HG03159 (cell line): ENCODE measurements around the gene USP12.
A peak's percentile ranks its signal among the peaks of the same experiment; 100 is the strongest.

ENCODE experiments used
- ATAC-seq: cut with Tn5 transposase; IDR thresholded peaks from one replicate; pipeline ENCODE4 v1.9.1; 2021; ENCODE audit warnings: mild to moderate bottlenecking, moderate library complexity; ENCODE audit not compliant: unreplicated experiment

USP12 gene

DNA sequence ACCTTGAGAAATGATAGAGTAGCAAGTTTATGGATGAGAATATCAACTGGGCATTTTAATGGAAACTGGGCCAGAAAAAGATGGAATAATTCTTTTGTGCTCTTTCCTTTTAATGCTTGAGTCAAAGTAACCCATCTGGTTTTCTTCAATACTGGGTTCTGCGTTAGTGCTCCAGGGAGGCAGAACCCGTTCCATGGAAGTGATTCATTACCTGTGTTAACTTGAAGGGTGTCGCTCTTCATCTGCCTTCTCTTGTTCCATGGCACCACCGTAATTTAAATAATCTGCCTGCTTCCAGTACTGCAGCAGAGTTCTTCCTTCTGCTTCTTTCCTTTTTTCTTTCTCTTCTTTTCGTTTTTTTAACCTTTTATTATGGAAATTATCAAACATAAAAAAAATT is 14.7 kb upstream of the USP12 start:
- ATAC-seq: no peak

DNA sequence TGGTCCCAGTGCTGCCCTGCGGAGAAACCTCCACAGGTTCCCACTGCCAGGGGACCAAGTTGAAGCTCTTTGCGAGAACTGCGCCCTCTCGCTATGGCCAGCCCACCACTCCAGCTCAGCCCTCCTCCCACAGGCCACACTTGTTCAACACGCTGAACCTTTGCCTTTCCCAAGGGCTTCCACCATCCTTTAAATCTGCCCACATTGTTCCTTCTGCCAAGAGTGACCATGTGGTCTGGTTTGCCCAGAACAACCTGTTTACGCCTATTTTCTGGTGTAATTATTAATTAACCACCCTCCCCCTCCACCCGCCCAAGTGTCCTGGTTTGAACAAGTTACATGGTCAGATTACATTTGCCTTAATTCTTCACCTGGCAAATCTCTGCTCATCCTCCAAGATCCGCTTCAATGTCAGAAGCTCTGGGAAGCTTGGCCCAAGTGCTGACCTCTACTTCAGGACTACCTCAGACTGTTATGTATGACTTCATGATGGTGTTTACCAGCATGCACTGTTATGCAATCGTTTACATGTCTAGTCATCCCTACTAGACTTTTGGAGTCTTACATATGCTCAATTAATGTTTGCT is 12.0 kb upstream of the USP12 start:
- ATAC-seq: no peak

DNA sequence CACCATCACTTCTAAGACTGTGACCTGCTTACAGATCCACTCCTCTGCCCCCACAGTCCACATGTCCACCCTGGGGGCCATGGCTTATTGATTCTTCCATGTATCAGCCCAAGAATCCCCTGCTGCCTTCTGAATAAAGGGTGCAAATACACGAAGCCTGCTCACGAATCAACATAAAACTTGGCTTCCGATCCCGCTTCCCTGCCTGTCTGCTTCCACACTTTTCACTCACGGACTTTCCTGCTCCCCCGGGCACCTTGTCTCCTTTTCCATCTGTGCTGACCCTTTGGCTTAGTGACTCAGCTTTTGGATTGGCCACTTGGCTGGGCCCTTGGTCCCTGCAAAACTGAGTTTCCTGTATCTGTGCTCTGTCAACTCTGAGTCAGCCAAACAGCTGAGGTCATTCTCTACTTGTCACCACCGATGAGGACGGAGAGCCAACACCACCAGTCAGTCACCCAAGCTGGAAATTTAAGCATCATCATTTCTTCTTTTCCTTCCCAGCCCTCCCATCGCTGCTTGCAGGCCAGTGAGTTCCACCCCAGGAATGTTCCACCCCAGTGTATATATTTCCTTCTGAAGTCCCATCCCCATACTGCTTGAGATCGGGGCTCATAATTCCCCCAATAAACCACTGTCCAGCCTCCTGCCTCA is 11.4 kb upstream of the USP12 start:
- no peak for ATAC-seq

DNA sequence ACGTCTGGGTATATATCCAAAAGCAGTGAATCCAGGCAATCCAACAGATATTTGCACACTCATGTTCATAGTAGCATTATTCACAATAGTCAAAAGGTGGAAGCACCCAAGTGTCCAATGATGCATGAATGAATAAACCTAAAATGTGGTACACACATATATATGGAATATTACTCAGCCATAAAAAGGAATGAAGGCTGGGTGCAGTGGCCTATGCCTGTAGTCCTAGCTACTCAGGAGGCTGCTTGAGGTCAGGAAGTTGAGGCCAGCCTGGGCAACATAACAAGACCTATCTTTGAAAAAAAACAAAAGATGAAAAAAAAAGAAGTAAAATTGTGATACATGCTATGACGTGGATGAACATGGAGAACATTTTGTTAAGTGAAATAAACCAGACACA is 10.4 kb upstream of the USP12 start:
- no peak for ATAC-seq

DNA sequence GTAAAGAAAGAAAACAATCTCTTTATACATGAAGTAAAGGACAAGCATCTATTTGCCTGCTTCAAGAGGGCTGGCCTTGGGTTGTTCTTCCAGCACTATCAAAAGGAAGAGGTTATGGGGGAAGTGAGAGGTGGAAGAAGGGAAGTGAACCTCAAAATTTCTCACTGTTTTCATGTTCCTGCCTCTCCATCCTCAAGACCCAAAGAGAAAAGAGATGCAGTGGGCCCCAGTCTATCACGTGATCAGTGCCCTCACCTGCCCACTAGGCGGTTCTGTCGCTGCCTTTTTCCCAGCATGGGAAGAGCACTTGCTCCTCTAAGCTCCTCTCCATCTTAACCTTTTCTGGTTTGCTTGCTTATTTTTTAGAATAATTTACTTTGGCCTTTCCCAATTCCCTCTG is 6.2 kb upstream of the USP12 start:
- ATAC-seq: no peak

DNA sequence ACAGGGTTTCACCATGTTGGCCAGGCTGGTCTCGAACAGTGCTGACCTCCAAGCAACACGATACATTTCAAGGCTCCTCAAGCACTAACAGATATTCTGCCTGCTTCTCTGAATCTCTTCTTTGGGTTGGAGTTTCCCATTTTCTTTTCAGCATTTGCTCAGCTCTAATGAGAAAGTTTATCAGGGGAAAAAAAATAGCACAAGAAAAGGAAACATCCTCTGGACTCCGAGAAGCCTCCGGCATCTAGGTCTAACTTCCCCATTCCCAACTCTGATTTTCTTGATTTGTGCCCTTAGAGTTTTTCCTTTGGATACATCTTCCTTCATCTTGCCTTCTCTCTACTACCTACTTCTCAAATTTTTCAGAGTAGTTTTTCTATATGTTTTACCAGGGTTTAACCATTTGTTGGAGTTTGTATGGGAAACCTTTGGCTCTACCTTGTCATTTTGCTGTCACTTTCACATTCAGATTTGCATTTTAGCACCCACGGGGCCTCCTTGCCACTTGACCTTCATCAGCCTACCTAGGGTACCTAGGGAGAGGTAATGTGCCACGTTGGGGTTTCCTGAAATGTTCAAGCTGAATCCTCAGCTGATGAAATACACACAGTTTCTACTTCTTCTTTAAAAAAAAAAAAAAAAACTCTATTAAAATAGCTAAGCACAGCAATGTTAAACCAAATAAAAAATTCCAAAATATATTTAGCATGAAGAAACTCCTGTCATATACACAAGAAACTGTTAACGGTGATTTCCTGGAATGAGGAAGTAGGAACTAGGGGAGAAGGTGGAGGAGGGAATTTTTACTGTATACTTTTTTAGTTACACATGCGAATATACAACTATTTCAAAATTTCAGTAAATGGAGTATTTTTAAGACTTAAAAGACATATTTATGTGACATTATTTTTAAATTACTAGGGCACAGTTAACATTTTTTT is 5.1 kb upstream of the USP12 start:
- no peak for ATAC-seq

DNA sequence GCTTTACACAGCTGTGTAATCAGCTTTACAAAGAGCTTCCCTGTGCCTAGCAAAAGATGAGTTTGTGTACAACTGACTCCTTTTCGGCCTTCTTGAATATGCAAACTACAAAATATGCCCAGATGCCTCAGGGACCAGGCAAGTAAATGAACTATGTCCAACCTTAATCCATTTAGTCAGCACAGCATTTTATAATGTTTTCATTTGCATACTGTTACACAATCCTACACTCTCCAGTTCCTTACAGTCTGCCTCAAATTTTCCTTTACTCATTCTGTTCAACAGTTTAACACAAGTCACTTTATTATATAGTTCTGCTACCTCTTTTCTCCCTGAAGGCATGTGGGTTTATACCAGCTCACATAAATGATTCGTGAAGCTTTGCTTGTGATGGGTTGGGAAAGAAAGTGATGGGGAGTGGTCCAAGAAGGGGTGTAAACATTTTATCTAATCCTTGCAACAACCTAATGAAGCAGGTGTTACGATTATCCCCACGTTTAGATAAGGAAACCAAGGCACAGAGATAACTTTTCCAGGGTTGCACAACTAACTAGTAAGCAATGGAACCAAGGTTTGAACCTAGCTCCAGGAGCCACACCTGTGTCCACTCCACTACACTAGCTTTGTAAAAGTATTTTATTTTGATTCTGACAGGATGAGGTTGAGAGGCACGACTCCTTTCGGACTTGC is 3.3 kb upstream of the USP12 start:
- ATAC-seq: no peak

DNA sequence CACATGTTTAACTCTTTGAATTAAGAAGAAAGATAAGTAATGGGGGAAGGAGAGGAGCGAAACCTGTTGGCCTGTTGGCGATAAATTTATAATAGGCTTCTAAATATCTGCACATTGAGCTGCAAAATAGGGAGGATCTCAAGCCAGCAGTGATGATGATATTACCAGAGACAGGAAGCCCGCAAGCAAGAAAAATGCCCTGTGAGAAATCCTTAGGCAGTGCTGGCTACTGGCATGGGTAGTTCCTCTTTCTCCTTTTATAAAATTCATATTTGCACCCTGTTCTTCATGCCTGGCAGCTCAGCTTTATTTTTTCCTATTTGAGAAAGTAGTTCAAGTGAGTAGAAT is 858 bp upstream of the USP12 start:
- ATAC-seq: no peak

DNA sequence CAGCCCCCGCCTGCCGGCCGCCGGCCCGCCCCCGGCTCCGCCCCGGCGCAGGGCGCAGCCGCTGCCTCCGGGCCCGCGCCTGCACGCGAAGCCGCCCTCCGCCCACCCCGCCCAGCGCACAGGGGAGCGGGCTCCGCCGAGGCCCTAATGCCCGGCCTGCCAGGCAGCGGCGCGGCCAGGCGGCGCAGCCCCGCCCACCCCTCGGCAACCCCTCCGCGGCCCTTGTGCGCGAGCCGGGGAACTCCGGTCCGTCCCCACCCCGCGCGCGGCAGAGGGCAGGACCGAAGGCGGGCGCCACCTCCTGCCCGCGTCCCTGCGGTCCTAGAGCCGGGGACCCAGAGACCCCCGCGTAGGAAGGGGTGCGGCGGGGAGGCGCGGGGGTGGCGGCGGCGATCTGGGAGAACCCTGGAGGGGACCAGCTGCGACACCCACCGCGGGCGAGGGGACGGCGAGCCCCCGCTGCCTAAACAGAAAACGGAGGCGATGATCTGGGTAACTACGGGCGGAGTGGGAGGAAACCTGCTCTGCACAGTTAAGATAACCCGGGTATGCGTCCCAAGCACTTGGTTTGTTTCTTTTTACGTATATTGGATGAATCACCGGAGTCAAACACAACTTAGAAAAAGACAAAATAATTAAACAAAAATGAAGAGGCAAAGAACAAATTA is 350 bp upstream of the USP12 start:
- ATAC-seq: peak; percentile 66

DNA sequence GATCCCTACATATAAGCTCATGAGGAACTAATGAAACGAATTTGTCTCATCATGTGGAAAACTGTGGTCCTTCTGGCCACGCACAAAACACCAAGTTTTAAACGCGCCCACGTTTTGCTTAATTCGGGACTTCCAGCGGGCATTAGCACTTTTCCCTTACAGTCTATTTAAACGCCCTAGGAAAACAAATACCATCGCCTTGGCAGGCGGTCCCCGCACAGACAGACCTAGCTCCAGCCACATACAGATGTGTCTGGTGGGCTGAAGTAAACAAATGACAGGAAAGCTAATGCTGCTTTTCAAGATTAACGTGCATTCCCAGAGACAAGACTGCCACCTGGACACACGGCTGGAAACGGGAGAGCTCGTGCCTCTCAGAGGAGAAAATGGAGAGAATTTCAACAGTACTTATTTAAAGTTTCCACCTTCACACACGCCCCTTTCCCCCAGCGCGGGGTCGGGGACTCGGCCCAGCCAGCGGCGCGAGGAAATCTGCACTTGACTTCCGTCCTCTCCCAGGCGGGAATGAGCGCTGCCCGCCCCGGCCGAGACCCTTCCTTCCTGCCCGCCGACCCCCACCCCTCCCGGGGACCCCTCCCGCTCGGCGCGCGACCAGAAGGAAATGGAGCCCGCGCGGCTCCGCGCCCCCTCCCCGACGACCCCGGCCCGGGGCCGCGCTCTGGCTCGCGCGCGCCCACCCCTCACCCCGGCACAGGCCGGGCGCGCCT is 931 bp downstream of the USP12 start:
- peak; percentile 9 for ATAC-seq

DNA sequence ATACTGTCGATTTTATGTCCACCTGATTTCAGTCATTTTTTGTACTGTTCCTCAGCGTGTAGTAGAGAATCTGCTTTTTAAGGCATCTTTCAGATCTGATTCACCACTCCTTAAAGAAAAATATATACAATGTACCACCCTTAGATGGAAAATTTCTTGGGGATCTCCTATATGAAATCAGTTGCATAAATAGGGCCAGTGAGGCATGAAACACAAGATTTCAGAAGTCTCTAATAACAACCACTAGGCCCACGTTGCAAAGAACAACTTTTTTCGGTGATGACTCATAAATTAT is 1.4 kb downstream of the USP12 start:
- peak; percentile 23 for ATAC-seq

DNA sequence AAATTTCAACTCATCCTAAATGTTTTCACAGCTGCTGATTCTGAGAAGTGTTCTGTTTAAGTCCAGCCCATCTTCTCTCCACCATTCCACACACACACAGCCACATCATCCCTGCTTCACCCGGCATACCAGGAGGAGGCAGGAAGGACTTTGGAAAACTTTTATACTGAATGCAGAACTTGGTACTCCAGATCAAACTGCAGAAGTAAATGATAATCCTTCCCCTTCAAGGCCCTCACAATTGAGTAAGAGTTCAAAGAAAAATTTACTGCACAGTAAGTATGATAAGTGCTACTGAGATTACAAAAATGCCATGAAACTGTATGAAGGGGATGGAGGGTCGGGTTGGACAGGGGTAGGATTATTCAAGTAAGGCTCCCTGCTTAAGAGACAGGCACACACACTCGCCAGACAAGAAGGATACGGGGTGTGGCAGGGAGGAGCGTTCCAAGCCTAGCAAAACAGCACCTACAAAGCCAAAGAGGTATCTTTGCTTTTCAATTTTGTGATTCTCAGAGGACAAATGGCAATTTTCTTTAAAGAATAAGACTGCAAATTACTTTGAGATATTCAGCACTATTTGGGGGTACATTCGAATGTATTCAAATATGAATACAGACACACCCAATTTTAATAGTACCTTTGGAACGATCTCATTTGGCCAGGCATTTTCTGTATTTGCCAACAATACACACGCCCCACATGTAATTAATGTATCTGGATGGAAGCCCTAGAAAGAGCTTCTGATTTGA is 2.5 kb downstream of the USP12 start:
- no peak for ATAC-seq

DNA sequence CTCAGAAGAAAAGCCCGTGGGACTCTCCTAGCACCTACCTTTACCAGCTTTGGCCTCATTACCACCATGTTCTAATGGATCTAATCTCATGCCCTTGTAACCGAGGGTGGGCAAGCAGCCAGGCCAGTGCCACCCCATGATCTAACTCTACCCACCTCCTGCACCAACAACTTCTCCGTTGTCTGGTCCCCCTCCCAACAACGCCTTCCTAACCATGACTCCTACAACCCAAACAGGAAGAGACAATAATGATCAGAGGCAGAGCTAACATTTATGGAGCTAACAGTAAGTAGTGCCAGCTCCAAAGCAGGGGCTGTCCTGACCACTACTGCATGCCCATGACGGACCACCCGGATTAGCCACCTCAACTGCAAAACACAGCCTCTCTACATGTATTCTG is 3.5 kb downstream of the USP12 start:
- ATAC-seq: no peak

DNA sequence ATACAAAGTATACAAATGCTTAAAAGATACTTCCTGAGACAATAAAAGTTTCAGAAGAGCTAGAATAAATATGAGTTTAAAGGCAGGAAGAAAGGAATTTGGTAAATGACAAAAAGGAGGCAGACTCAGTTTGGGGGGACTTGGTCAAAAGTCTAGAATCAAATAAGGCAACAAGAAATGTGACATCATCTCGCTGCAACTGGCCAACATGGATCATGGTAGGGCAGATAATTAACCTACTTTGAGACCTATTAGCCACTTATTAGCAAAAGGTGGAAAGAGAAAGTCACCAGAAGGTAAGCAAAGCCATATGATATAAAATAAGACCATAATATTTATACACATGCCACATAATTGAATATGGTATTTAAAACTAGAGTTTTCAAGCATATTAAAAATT is 5.3 kb downstream of the USP12 start:
- ATAC-seq: no peak

DNA sequence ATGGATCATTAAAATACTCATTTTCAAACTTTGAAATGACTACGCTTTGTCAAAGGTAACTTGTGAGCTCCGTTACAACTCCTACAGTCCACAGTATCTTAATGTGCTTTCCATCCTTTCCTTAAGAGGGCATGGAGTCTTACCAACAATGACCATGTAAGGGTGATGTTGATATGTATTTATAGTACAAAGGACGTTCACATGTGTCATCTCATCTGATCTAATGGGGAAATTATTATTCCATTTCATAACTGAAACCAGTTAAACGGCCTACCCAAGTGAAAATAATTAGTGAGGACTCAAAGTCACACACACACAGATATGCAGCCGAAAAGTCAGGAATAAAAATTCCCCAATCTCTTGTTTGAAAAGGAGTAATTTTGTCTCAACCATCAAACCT is 9.6 kb downstream of the USP12 start:
- no peak for ATAC-seq

DNA sequence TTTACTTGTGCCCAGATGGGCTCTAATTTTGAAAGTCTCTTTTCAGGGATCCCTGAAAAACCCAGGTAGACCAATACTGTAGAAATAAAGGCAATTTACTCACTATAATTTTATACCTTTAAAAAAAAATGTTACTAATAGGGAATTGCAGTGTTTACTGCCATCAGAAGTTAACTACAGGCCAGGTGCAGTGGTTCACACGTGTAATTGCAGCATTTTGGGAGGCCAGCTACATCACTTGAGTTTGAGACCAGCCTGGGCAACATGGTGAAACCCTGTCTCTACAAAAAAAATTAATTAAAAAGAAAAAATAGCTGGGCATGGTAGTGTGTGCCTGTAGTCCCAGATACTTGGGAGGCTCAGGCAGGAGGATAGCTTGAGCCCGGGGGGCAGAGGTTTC is 10.2 kb downstream of the USP12 start:
- ATAC-seq: no peak

DNA sequence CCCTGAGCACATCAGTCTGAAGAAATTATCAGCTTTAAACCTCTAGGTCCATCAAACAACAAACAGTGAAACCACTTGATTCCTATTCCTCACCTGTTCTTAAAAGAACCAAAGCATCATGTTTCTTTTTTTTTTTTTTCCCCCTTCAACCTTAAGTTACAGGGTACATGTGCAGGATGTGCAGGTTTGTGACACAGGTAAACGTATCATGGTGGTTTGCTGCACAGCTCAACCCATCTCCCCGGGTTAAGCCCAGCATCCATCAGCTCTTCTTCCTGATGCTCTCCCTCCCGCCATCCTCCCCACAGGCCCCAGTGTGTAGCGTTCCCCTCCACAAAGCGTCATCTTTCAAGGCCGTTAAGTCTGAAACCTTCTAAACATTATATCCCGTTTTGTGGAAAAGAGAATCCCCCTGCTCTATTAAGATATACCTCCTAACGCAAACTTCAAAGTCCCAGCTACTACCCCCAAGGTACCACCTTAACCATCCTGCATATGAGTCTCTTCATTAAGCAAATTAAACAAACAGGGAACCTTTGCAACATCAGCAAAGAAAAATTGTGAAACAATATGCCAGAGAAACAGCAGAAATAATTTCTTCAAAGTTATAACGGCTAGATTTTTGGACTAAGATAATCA is 10.8 kb downstream of the USP12 start:
- ATAC-seq: no peak

DNA sequence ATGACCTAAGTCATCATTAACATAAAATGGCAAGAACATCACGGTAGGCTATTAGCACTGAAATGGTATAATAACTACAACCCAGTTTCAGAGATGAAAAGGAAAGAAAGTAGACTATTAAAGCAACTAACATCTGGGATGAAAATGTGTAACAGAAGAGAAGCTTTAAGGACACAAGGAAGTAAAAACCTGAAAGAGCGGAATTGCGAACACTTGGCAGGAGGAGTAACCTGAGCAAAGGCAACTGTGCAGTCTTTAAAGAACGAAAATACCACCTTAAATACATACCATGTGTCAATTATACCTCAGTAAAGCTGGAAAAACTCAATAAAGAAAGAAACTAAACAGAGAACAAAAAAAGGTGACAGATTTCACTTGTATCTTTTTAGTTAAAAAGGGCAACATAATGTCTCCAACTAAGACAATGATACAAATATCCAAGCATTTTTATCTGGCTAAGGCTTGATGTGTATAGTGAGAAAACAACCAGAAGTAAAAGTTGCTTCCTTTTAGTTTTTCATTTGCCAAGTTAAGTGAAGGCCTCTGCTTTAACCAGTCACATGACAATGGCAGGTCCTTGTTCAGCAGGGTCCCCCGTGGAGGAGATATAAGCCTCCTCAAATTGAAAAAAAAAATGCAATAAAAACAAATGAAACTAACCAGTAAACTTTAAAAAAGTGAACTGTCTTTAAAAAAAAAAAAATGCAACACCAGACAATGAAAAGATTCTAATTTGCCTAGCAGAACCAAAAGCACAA is 11.6 kb downstream of the USP12 start:
- no peak for ATAC-seq

DNA sequence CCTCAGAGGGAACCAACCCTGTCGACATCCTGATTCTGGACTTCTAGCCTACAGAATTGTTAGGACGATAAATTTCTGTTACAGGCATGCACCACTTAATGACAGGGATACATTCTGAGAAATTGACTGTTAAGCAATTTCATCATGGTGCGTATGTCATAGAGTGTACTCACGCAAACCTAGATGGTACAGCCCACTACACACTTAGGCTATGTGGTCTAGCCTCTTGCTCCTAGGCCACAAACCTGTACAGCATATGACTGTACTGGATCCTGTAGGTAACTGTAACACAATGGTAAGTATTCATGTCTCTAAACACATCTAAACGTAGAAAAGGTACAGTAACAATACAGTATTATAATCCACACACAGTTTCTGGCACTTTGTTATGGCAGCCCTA is 13.3 kb downstream of the USP12 start:
- ATAC-seq: no peak
